HCT116 (cell line): Measurements from ENCODE around the gene POC1A.

ENCODE experiments used
- CEBPB ChIP-seq: IDR thresholded peaks from 2 replicates; pipeline ENCODE4 v1.6.1; 2012; ENCODE audit warnings: low read depth
- EZH2 ChIP-seq: fragments of 200-600 bp; sonication (generic); IDR thresholded peaks from 2 replicates; pipeline ENCODE4 v1.6.1; 2017; ENCODE audit warnings: antibody characterized with exemption, mixed run types
- EZH2phosphoT487 ChIP-seq: fragments of 200-600 bp; IDR thresholded peaks from 2 replicates; pipeline ENCODE4 v1.6.1; 2018; ENCODE audit warnings: antibody characterized with exemption, borderline replicate concordance
- POLR2AphosphoS5 ChIP-seq: IDR thresholded peaks from 2 replicates; pipeline ENCODE4 v1.6.1; 2011; ENCODE audit warnings: mild to moderate bottlenecking, low read depth, low read length, moderate library complexity
- RAD21 ChIP-seq: IDR thresholded peaks from 2 replicates; pipeline ENCODE4 v1.6.1; 2012; ENCODE audit warnings: low read depth, mild to moderate bottlenecking
- TCF7L2 ChIP-seq: IDR thresholded peaks from 2 replicates; pipeline ENCODE4 v1.7.0; 2011; ENCODE audit warnings: borderline replicate concordance, inconsistent platforms; ENCODE audit not compliant: insufficient read depth, insufficient read length; ENCODE audit errors: extremely low read depth
- TF ChIP-seq, protein P1 (sequence below), 3 experiments: fragments of 200-600 bp in 1 of 3; sonication (generic) in 1 of 3; IDR thresholded peaks in 2 of 3; conservative IDR thresholded peaks in 1 of 3; 2 replicates each; pipeline ENCODE4 v1.5.1; 2012 to 2017; ENCODE audit warnings: low read depth in 2 of 3, low read length in 2 of 3, antibody characterized with exemption in 1 of 3, borderline replicate concordance in 1 of 3, control low read depth in 1 of 3, mild to moderate bottlenecking in 1 of 3, mixed read lengths in 1 of 3, mixed run types in 1 of 3, moderate library complexity in 1 of 3; ENCODE audit not compliant: insufficient read depth in 1 of 3
- TF ChIP-seq, protein P2 (sequence below): IDR thresholded peaks from 2 replicates; pipeline ENCODE4 v1.6.1; 2011; ENCODE audit warnings: mild to moderate bottlenecking, low read length, moderate library complexity; ENCODE audit not compliant: insufficient replicate concordance; ENCODE audit errors: extremely low read depth
- TF ChIP-seq, protein P3 (sequence below): IDR thresholded peaks from 2 replicates; pipeline ENCODE4 v1.6.1; 2012

DNA sequence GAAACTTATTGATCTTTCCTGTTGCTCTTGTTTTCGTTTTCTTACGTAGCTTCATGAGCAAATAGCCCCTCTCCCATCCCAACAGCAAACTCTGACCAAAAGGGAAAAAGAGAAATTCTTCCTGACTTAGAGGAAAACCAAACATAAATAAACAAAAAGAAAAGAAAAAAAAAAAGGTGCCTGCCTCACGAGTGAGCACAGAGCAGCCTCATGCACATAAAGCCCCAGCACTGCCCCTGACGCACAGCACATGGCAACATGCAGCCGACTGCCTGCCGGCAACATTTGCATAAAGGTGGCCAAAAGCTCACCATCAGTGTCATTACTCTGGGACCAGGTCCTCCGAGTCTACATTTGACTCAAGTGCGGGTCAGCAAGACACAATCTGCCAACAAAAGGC lies 6.4 kb downstream of the POC1A start:
- TF ChIP-seq POLR2AphosphoS5, result no peak
- TF ChIP-seq RAD21, result no peak
- TF ChIP-seq, protein P1, sequence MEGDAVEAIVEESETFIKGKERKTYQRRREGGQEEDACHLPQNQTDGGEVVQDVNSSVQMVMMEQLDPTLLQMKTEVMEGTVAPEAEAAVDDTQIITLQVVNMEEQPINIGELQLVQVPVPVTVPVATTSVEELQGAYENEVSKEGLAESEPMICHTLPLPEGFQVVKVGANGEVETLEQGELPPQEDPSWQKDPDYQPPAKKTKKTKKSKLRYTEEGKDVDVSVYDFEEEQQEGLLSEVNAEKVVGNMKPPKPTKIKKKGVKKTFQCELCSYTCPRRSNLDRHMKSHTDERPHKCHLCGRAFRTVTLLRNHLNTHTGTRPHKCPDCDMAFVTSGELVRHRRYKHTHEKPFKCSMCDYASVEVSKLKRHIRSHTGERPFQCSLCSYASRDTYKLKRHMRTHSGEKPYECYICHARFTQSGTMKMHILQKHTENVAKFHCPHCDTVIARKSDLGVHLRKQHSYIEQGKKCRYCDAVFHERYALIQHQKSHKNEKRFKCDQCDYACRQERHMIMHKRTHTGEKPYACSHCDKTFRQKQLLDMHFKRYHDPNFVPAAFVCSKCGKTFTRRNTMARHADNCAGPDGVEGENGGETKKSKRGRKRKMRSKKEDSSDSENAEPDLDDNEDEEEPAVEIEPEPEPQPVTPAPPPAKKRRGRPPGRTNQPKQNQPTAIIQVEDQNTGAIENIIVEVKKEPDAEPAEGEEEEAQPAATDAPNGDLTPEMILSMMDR (IDR thresholded peaks at IDR 0.05 in 2 of 3, conservative IDR thresholded peaks at IDR 0.05 in 1 of 3; ENCODE audit: borderline replicate concordance in 1 of 3, insufficient read depth in 1 of 3, low read depth in 2 of 3, low read length in 2 of 3), result no peak
- no peak for TF ChIP-seq TCF7L2
- TF ChIP-seq, protein P2, sequence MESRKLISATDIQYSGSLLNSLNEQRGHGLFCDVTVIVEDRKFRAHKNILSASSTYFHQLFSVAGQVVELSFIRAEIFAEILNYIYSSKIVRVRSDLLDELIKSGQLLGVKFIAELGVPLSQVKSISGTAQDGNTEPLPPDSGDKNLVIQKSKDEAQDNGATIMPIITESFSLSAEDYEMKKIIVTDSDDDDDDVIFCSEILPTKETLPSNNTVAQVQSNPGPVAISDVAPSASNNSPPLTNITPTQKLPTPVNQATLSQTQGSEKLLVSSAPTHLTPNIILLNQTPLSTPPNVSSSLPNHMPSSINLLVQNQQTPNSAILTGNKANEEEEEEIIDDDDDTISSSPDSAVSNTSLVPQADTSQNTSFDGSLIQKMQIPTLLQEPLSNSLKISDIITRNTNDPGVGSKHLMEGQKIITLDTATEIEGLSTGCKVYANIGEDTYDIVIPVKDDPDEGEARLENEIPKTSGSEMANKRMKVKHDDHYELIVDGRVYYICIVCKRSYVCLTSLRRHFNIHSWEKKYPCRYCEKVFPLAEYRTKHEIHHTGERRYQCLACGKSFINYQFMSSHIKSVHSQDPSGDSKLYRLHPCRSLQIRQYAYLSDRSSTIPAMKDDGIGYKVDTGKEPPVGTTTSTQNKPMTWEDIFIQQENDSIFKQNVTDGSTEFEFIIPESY, result no peak
- TF ChIP-seq, protein P3, sequence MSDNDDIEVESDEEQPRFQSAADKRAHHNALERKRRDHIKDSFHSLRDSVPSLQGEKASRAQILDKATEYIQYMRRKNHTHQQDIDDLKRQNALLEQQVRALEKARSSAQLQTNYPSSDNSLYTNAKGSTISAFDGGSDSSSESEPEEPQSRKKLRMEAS, result no peak
- no peak for TF ChIP-seq EZH2
- TF ChIP-seq EZH2phosphoT487, result no peak
- TF ChIP-seq CEBPB, result no peak
